ENCODE measurements around the gene GGA1. TPM values are rescaled to one million over a fixed set of nuclear protein-coding genes. Genes with fewer than 3 reads are reported as not detected.
A peak's percentile ranks its signal among the peaks of the same experiment; 100 is the strongest.

Gene GGA1
- total RNA-seq, 2 experiments from 2014 or later = 55.4 to 66.6 TPM

GRCh38 chr22:37663521-37664140, 55.0 kb downstream of the GGA1 start:
- H3K4me3 Mint-ChIP-seq = no peak overlapping the region
- intact Hi-C loops (cut with DNase I, micrococcal nuclease) = no loop called here
- ChIA-PET POLR2A (no interaction called here), CTCF (interaction anchor here (0.7 to 8.6 kb wide), 4 partner anchors 9 to 26 kb away, joined by 3 to 98 read pairs (median 6); no protein-coding TSS in a partner anchor)
- no peak for DNase-seq
- no peak for ATAC-seq
- H3K4me1 Mint-ChIP-seq = peaks cover 25% of the 10 kb centered on the region
- H3K27ac Mint-ChIP-seq = no peak overlapping the region
- no peaks in the 10 kb centered on the region for H3K27me3 Mint-ChIP-seq
- peaks cover 11% of the 10 kb centered on the region for H3K36me3 Mint-ChIP-seq (ENCODE audit: low read depth)
- no peaks in the 10 kb centered on the region for H3K9me3 Mint-ChIP-seq (ENCODE audit: low read depth)

GRCh38 chr22:37664249-37665101, 55.8 kb downstream of the GGA1 start:
- ATAC-seq = no peak
- POLR2A ChIA-PET = no interaction called here
- H3K27ac Mint-ChIP-seq = no peak overlapping the region
- CTCF ChIA-PET = interaction anchor here (0.7 to 2.4 kb wide), 4 partner anchors 8 to 27 kb away, joined by 3 to 8 read pairs (median 5); no protein-coding TSS in a partner anchor
- peaks cover 24% of the 10 kb centered on the region for H3K4me1 Mint-ChIP-seq
- intact Hi-C loops (cut with DNase I, micrococcal nuclease) = no loop called here
- H3K4me3 Mint-ChIP-seq = no peak overlapping the region
- H3K27me3 Mint-ChIP-seq = no peaks in the 10 kb centered on the region
- H3K9me3 Mint-ChIP-seq (ENCODE audit: low read depth) = no peaks in the 10 kb centered on the region
- H3K36me3 Mint-ChIP-seq (ENCODE audit: low read depth) = peaks cover 11% of the 10 kb centered on the region
- no peak for DNase-seq

DNA sequence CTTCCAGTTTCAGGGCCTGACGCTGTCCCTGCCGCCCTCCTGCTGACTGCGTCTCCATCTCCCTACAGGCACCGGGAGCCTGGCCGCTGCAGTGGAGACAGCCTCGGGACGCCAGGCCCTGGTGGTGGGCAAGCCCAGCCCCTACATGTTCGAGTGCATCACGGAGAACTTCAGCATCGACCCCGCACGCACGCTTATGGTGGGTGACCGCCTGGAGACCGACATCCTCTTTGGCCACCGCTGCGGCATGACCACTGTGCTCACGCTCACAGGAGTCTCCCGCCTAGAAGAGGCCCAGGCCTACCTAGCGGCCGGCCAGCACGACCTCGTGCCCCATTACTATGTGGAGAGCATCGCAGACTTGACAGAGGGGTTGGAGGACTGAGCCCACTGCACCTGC, 56.9 kb downstream of the GGA1 start:
- peaks cover 9% of the 10 kb centered on the region for H3K36me3 Mint-ChIP-seq (ENCODE audit: low read depth)
- H3K27ac Mint-ChIP-seq = no peak overlapping the region
- no peaks in the 10 kb centered on the region for H3K9me3 Mint-ChIP-seq (ENCODE audit: low read depth)
- ChIA-PET CTCF (interaction anchor here (2.4 kb wide), 1 partner anchor 15 kb away, joined by 8 read pairs; no protein-coding TSS in a partner anchor), POLR2A (no interaction called here)
- DNase-seq (no peak), ATAC-seq (no peak)
- peaks cover 17% of the 10 kb centered on the region for H3K4me1 Mint-ChIP-seq
- H3K27me3 Mint-ChIP-seq = no peaks in the 10 kb centered on the region
- intact Hi-C loops (cut with DNase I, micrococcal nuclease) = no loop called here
- no peak overlapping the region for H3K4me3 Mint-ChIP-seq

DNA sequence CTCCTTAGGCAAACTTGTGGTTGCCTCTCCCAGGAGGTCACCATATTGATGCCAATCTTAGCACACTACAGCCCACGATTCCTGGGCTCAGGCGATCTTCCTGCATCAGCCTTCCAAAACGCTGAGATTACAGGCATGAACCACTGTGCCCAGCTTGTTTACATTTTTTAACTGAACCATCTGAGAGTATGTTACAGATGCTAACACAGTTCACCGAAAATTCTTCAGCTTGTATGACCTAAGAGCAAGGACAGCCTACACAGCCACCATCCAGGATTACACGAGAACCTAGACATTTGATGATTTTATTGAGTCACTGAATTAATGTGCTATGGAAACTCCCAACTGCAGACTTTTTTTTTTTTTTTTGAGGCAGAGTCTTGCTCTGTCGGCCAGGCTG, 61.0 kb downstream of the GGA1 start:
- Mint-ChIP-seq H3K36me3 (ENCODE audit: low read depth) (peaks cover 12% of the 10 kb centered on the region), H3K4me3 (no peak overlapping the region), H3K9me3 (ENCODE audit: low read depth) (no peaks in the 10 kb centered on the region), H3K27ac (peak overlapping the region; percentile 29), H3K4me1 (peaks cover 39% of the 10 kb centered on the region), H3K27me3 (no peaks in the 10 kb centered on the region)
- intact Hi-C loops (cut with DNase I, micrococcal nuclease) = no loop called here
- ATAC-seq (peak; percentile 51), DNase-seq (no peak)
- ChIA-PET POLR2A (interaction anchor here (0.7 kb wide), 1 partner anchor 11 kb away, joined by 4 read pairs; the partner anchor contains the start of gene PDXP), CTCF (interaction anchor here (0.8 to 5.7 kb wide), 4 partner anchors 12 to 63 kb away, joined by 3 to 36 read pairs (median 22); partner anchors contain the start of gene PDXP)

- peak; percentile 43 for DNase-seq
- intact Hi-C loops (cut with DNase I, micrococcal nuclease) = loop anchor here in 1 of 2 experiments (10.0 kb wide), 1 partner anchor 1082 kb away; the partner anchor contains the start of gene SUN2
- Mint-ChIP-seq H3K4me3 (no peak overlapping the region), H3K27me3 (no peaks in the 10 kb centered on the region), H3K27ac (peak overlapping the region; percentile 75), H3K36me3 (ENCODE audit: low read depth) (peaks cover 5% of the 10 kb centered on the region), H3K9me3 (ENCODE audit: low read depth) (no peaks in the 10 kb centered on the region), H3K4me1 (peaks cover 57% of the 10 kb centered on the region)
- ChIA-PET CTCF (interaction anchor here (0.6 to 5.7 kb wide), 8 partner anchors 8 to 48 kb away, joined by 3 to 36 read pairs (median 4); partner anchors contain the start of gene PDXP), POLR2A (interaction anchor here (1.3 to 1.4 kb wide), 2 partner anchors 13 to 29 kb away, joined by 4 to 8 read pairs; partner anchors contain the start of gene PDXP)
- no peak for ATAC-seq
Measured at GRCh38 chr22:37672206-37672919, 63.7 kb downstream of the GGA1 start.

GRCh38 chr22:37672920-37673455, 64.4 kb downstream of the GGA1 start:
- H3K4me3 Mint-ChIP-seq = no peak overlapping the region
- no peaks in the 10 kb centered on the region for H3K9me3 Mint-ChIP-seq (ENCODE audit: low read depth)
- no peaks in the 10 kb centered on the region for H3K27me3 Mint-ChIP-seq
- POLR2A ChIA-PET = no interaction called here
- H3K4me1 Mint-ChIP-seq = peaks cover 62% of the 10 kb centered on the region
- ATAC-seq = no peak
- CTCF ChIA-PET = interaction anchor here (0.5 to 5.7 kb wide), 7 partner anchors 8 to 49 kb away, joined by 3 to 36 read pairs (median 4); partner anchors contain the start of gene PDXP
- intact Hi-C loops (cut with DNase I, micrococcal nuclease) = loop anchor here in 1 of 2 experiments (10.0 kb wide), 1 partner anchor 1082 kb away; the partner anchor contains the start of gene SUN2
- H3K36me3 Mint-ChIP-seq (ENCODE audit: low read depth) = peaks cover 7% of the 10 kb centered on the region
- H3K27ac Mint-ChIP-seq = peak overlapping the region; percentile 31
- peak; percentile 51 for DNase-seq

DNA sequence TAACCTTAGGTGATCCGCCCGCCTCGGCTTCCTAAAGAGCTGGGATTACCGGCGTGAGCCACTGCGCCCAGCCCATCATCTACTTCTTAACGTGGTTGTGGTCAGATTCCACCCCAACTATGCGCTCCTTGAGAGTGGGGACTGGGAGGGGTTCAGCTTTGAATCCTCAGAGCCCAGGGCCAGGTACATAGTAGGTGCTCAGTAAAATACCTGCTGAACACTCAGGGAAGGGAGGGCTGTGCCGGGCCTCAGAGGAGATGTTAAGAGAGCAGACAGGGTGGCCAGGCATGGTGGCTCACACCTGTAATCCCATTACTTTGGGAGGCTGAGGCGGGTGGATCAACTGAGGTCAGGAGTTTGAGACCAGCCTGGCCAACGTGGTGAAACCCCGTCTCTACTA, 65.6 kb downstream of the GGA1 start:
- H3K9me3 Mint-ChIP-seq (ENCODE audit: low read depth) = no peaks in the 10 kb centered on the region
- H3K27ac Mint-ChIP-seq = peak overlapping the region; percentile 55
- intact Hi-C loops (cut with DNase I, micrococcal nuclease) = loop anchor here in 1 of 2 experiments (10.0 kb wide), 1 partner anchor 1081 kb away; the partner anchor contains the start of gene SUN2
- H3K27me3 Mint-ChIP-seq = no peaks in the 10 kb centered on the region
- peak overlapping the region; percentile 17 for H3K4me3 Mint-ChIP-seq
- DNase-seq (no peak), ATAC-seq (no peak)
- peaks cover 64% of the 10 kb centered on the region for H3K4me1 Mint-ChIP-seq
- CTCF ChIA-PET = interaction anchor here (1.1 to 5.7 kb wide), 5 partner anchors 9 to 75 kb away, joined by 3 to 36 read pairs (median 6); partner anchors contain the start of gene PDXP
- peaks cover 7% of the 10 kb centered on the region for H3K36me3 Mint-ChIP-seq (ENCODE audit: low read depth)
- POLR2A ChIA-PET = no interaction called here

GRCh38 chr22:37674951-37675929, 66.6 kb downstream of the GGA1 start, which contains the start of gene LGALS1:
Gene LGALS1 (plus strand): TSS chr22:37675636. CDS start chr22:37675703, 67 bp downstream.
- no peaks in the 10 kb centered on the region for H3K27me3 Mint-ChIP-seq
- DNase-seq (peak; percentile 87), ATAC-seq (peak; percentile 54)
- H3K4me1 Mint-ChIP-seq = peaks cover 58% of the 10 kb centered on the region
- CTCF ChIA-PET = interaction anchor here (0.6 to 5.7 kb wide), 7 partner anchors 14 to 76 kb away, joined by 3 to 36 read pairs (median 4); partner anchors contain the start of gene PDXP
- POLR2A ChIA-PET = interaction anchor here (0.5 to 1.4 kb wide), 9 partner anchors 11 to 130 kb away, joined by 3 to 5 read pairs (median 3); partner anchors contain the start of genes NOL12 and PDXP
- peak within 1 kb of the TSS; percentile 89 for H3K4me3 Mint-ChIP-seq
- H3K9me3 Mint-ChIP-seq (ENCODE audit: low read depth) = no peaks in the 10 kb centered on the region
- intact Hi-C loops (cut with DNase I, micrococcal nuclease) = loop anchor here in 1 of 2 experiments (5.0 to 10.0 kb wide), 3 partner anchors 188 to 1080 kb away; partner anchors contain the start of genes MFNG, RAC2 and SUN2
- peak within 1 kb of the TSS; percentile 96 for H3K27ac Mint-ChIP-seq
- H3K36me3 Mint-ChIP-seq (ENCODE audit: low read depth) = peaks cover 12% of the 10 kb centered on the region

DNA sequence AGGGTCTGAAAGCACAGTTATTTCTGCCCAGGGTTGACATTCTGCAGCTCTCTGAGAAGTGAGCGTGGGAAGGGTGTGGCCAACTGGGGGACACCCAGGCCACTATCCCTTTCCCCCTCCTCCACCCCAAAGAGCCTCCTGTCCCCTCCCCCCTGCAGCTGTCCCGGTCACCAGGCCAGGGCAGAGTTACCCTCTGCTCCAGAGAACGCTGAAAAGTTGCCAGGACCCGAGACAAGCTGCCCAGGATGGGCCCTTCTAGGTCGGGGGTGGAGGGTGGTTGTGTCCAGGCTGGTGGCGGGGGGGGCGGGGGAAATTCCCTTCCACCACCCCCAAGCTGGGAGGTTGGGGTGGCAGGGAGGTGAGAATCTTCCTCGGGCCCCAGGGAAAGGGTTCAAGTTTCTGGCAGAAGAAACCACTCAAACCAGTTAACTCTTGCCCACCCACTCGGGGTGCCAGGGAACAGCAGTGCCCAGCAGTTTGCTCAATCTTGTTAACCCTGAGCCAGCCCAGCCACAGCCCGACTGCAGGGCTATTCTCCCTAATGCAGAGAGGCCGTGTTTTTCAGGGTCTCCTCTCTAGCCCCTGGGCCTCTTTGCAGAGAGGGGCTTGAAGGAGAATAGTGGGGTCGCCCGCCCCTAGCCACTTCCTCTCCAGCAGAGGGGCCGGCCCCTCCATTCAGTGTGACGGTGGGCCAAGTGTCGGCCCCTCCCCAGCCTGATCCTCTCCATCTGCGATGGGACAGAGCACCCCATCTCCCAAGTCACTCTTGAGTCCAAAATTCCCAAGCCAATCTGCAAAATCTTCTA, 67.5 kb downstream of the GGA1 start:
- H3K4me3 Mint-ChIP-seq = peak overlapping the region; percentile 89
- CTCF ChIA-PET = interaction anchor here (0.6 to 2.6 kb wide), 8 partner anchors 14 to 439 kb away, joined by 3 to 25 read pairs (median 4); no protein-coding TSS in a partner anchor
- H3K9me3 Mint-ChIP-seq (ENCODE audit: low read depth) = no peaks in the 10 kb centered on the region
- no peaks in the 10 kb centered on the region for H3K27me3 Mint-ChIP-seq
- H3K27ac Mint-ChIP-seq = peak overlapping the region; percentile 96
- ATAC-seq (no peak), DNase-seq (peak; percentile 53)
- POLR2A ChIA-PET = interaction anchor here (0.7 to 1.4 kb wide), 4 partner anchors 10 to 129 kb away, joined by 3 to 4 read pairs (median 3); partner anchors contain the start of genes NOL12 and PDXP
- intact Hi-C loops (cut with DNase I, micrococcal nuclease) = loop anchor here (2.0 to 10.0 kb wide), 4 partner anchors 67 to 1079 kb away; partner anchors contain the start of genes GGA1 (in 1 of the 2), MFNG (in 1 of the 2), RAC2 (in 1 of the 2) and SUN2 (in 1 of the 2)
- H3K4me1 Mint-ChIP-seq = peaks cover 56% of the 10 kb centered on the region
- H3K36me3 Mint-ChIP-seq (ENCODE audit: low read depth) = peaks cover 12% of the 10 kb centered on the region

Data from activated CD4-positive, alpha-beta T cell treated with anti-CD3 and anti-CD28 coated beads for 36 hours (primary cell).